Uterus (tissue), 4 donors: ENCODE data around the gene TMEM178B. TPM values are rescaled to one million over a fixed set of nuclear protein-coding genes. Genes with fewer than 3 reads are reported as not detected.

Experiments
- DNase-seq, 2 donors: peaks; one replicate each; pipeline ENCODE4 v3.0.0-alpha.2; 2019 to 2020
- H3K27ac ChIP-seq, 2 donors: fragments of 200-600 bp; sonication (generic); 1 replicate in 1 of 2; 2 replicates in 1 of 2; pipeline ENCODE4 v1.5.1; 2016 to 2018
- H3K27me3 ChIP-seq, 2 donors: fragments of 200-600 bp; sonication (generic); one replicate each; pipeline ENCODE4 v1.5.1; 2018 to 2019; ENCODE audit warnings: control low read depth in 1 of 2
- H3K36me3 ChIP-seq, 2 donors: fragments of 200-600 bp; sonication (generic); one replicate each; pipeline ENCODE4 v1.5.1; 2019; ENCODE audit warnings: control low read depth in 1 of 2
- H3K4me1 ChIP-seq, 2 donors: fragments of 200-600 bp; sonication (generic); one replicate each; pipeline ENCODE4 v1.5.1; 2018 to 2019; ENCODE audit warnings: control low read depth in 1 of 2
- H3K4me3 ChIP-seq, 2 donors: fragments of 200-600 bp; sonication (generic); 1 replicate in 1 of 2; 2 replicates in 1 of 2; pipeline ENCODE4 v1.5.1; 2018 to 2019; ENCODE audit warnings: mild to moderate bottlenecking in 1 of 2
- H3K9me3 ChIP-seq, 2 donors: fragments of 200-600 bp; sonication (generic); one replicate each; pipeline ENCODE4 v1.5.1; 2019; ENCODE audit warnings: control low read depth in 1 of 2
- CTCF ChIP-seq, 4 experiments: fragments of 200-600 bp in 2 of 4; fragments of 450-650 bp in 2 of 4; sonication (generic) in 2 of 4; IDR thresholded peaks; one replicate each; pipeline ENCODE4 v1.5.1; 2016 to 2019; ENCODE audit warnings: antibody characterized with exemption in 4 of 4, mild to moderate bottlenecking in 2 of 4, moderate library complexity in 1 of 4
- POLR2A ChIP-seq, 2 donors: fragments of 450-650 bp; IDR thresholded peaks; one replicate each; pipeline ENCODE4 v1.6.1; 2016; ENCODE audit warnings: antibody characterized with exemption in 2 of 2, mild to moderate bottlenecking in 1 of 2, moderate library complexity in 1 of 2
- intact Hi-C: fragments of 100-400 bp; cut with DNase I; formaldehyde crosslinking; loops from one replicate; pipeline ENCODE4 v1.15.1; 2023; ENCODE audit warnings: low total_unique reads
- total RNA-seq, 4 donors: library from RNA; depleted of rRNA in 3 of 4; stranded (reverse); fragments of >200 nt in 3 of 4; gene quantifications; one replicate each; pipeline versions ENCODE4 v1.1.0 to v1.2.4, GENCODE V29; 2014 to 2023
- donor health status: DM: yes; HTN: yes; CAD: no.

Gene TMEM178B
- total RNA-seq, 4 donors from 2014 or later, result 0.76 to 3.0 TPM; not detected in 2

- Histone ChIP-seq H3K27me3 (no peaks in the 10 kb centered on the region), H3K4me1 (no peaks in the 10 kb centered on the region), H3K4me3 (no peak overlapping the region), H3K27ac (no peak overlapping the region), H3K9me3 (no peaks in the 10 kb centered on the region), H3K36me3 (no peaks in the 10 kb centered on the region)
- intact Hi-C loops, result no loop called here
- TF ChIP-seq POLR2A (IDR thresholded peaks at IDR 0.05) (no peak), CTCF (IDR thresholded peaks at IDR 0.05) (no peak)
- no peak for DNase-seq
Observed at GRCh38 chr7:141202535-141202934, 128.7 kb downstream of the TMEM178B start.

GRCh38 chr7:141203177-141203576 lies 129.3 kb downstream of the TMEM178B start:
- Histone ChIP-seq H3K27ac (no peak overlapping the region), H3K36me3 (no peaks in the 10 kb centered on the region), H3K9me3 (no peaks in the 10 kb centered on the region), H3K27me3 (no peaks in the 10 kb centered on the region), H3K4me3 (no peak overlapping the region), H3K4me1 (no peaks in the 10 kb centered on the region)
- intact Hi-C loops, result no loop called here
- DNase-seq, result no peak
- TF ChIP-seq POLR2A (IDR thresholded peaks at IDR 0.05) (no peak), CTCF (IDR thresholded peaks at IDR 0.05) (no peak)

GRCh38 chr7:141203586-141203985 lies 129.7 kb downstream of the TMEM178B start:
- H3K4me3 ChIP-seq, result no peak overlapping the region
- intact Hi-C loops, result no loop called here
- no peak overlapping the region for H3K27ac ChIP-seq
- H3K9me3 ChIP-seq, result no peaks in the 10 kb centered on the region
- TF ChIP-seq CTCF (IDR thresholded peaks at IDR 0.05), result no peak
- no peak for TF ChIP-seq POLR2A (IDR thresholded peaks at IDR 0.05)
- no peaks in the 10 kb centered on the region for H3K27me3 ChIP-seq
- H3K36me3 ChIP-seq, result no peaks in the 10 kb centered on the region
- DNase-seq, result no peak
- H3K4me1 ChIP-seq, result no peaks in the 10 kb centered on the region

- intact Hi-C loops, result no loop called here
- no peaks in the 10 kb centered on the region for H3K36me3 ChIP-seq
- H3K4me1 ChIP-seq, result no peaks in the 10 kb centered on the region
- no peak overlapping the region for H3K4me3 ChIP-seq
- TF ChIP-seq CTCF (IDR thresholded peaks at IDR 0.05), result no peak
- no peak for TF ChIP-seq POLR2A (IDR thresholded peaks at IDR 0.05)
- no peaks in the 10 kb centered on the region for H3K27me3 ChIP-seq
- no peak for DNase-seq
- H3K9me3 ChIP-seq, result no peaks in the 10 kb centered on the region
- H3K27ac ChIP-seq, result no peak overlapping the region
Observed at GRCh38 chr7:141207661-141208060, 133.8 kb downstream of the TMEM178B start.

- no peak for TF ChIP-seq CTCF (IDR thresholded peaks at IDR 0.05)
- no peak for TF ChIP-seq POLR2A (IDR thresholded peaks at IDR 0.05)
- intact Hi-C loops, result no loop called here
Observed at GRCh38 chr7:141208539-141208938, 134.7 kb downstream of the TMEM178B start.

More at GRCh38 chr7:141208539-141208938, 134.7 kb downstream of the TMEM178B start:
- no peak for DNase-seq
- Histone ChIP-seq H3K27me3 (no peaks in the 10 kb centered on the region), H3K9me3 (no peaks in the 10 kb centered on the region), H3K36me3 (no peaks in the 10 kb centered on the region), H3K4me1 (no peaks in the 10 kb centered on the region), H3K4me3 (no peak overlapping the region), H3K27ac (no peak overlapping the region)
